BE2C (cell line): ENCODE results near the gene BAHD1.

Experiments
- DNase-seq: peaks from one replicate; pipeline ENCODE4 v3.0.0-alpha.2; 2020
- H3K27me3 ChIP-seq: fragments of 250-450 bp; sonication (Bioruptor Pico); 2 replicates; pipeline ENCODE4 v1.5.1; 2020; ENCODE audit warnings: mild to moderate bottlenecking
- H3K36me3 ChIP-seq: fragments of 250-450 bp; sonication (Bioruptor Pico); 2 replicates; pipeline ENCODE4 v1.5.1; 2020; ENCODE audit warnings: mild to moderate bottlenecking
- H3K4me1 ChIP-seq: fragments of 250-450 bp; sonication (Bioruptor Pico); 2 replicates; pipeline ENCODE4 v1.5.1; 2020
- H3K4me3 ChIP-seq: 2 replicates; pipeline ENCODE4 v1.5.1; 2011; ENCODE audit warnings: low read depth, low read length
- H3K9me3 ChIP-seq: fragments of 250-450 bp; sonication (Bioruptor Pico); 2 replicates; pipeline ENCODE4 v1.5.1; 2020
- CTCF ChIP-seq: IDR thresholded peaks from 2 replicates; pipeline ENCODE4 v1.5.1; 2012; ENCODE audit warnings: mild to moderate bottlenecking, low read depth, low read length

The BAHD1 gene

DNA sequence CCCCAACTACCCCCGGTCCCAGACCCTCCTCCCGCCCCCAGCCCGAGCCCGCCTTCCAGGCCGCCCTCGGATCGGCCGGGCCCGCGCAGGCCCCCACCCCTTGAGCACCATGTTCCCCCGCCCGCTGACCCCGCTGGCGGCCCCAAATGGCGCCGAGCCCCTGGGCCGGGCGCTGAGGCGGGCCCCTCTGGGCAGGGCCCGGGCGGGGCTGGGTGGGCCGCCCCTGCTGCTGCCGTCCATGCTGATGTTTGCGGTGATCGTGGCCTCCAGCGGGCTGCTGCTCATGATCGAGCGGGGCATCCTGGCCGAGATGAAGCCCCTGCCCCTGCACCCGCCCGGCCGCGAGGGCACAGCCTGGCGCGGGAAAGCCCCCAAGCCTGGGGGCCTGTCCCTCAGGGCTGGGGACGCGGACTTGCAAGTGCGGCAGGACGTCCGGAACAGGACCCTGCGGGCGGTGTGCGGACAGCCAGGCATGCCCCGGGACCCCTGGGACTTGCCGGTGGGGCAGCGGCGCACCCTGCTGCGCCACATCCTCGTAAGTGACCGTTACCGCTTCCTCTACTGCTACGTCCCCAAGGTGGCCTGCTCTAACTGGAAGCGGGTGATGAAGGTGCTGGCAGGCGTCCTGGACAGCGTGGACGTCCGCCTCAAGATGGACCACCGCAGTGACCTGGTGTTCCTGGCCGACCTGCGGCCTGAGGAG, 30.5 kb downstream of the BAHD1 start:
- Histone ChIP-seq H3K4me3 (peak overlapping the region; percentile 88), H3K9me3 (no peaks in the 10 kb centered on the region), H3K4me1 (no peaks in the 10 kb centered on the region; the same call in 1 of the 2 replicates), H3K27me3 (no peaks in the 10 kb centered on the region), H3K36me3 (peaks cover 3% of the 10 kb centered on the region; the same call in 1 of the 2 replicates)
- DNase-seq = peak; percentile 39
- no peak for TF ChIP-seq CTCF

GRCh38 chr15:40471808-40472150, 31.0 kb downstream of the BAHD1 start:
- TF ChIP-seq CTCF = no peak
- peaks cover 3% of the 10 kb centered on the region; the same call in 1 of the 2 replicates for H3K36me3 ChIP-seq
- H3K9me3 ChIP-seq = no peaks in the 10 kb centered on the region
- no peaks in the 10 kb centered on the region for H3K27me3 ChIP-seq
- H3K4me1 ChIP-seq = no peaks in the 10 kb centered on the region; the same call in 1 of the 2 replicates
- no peak for DNase-seq
- H3K4me3 ChIP-seq = peak overlapping the region; percentile 88

DNA sequence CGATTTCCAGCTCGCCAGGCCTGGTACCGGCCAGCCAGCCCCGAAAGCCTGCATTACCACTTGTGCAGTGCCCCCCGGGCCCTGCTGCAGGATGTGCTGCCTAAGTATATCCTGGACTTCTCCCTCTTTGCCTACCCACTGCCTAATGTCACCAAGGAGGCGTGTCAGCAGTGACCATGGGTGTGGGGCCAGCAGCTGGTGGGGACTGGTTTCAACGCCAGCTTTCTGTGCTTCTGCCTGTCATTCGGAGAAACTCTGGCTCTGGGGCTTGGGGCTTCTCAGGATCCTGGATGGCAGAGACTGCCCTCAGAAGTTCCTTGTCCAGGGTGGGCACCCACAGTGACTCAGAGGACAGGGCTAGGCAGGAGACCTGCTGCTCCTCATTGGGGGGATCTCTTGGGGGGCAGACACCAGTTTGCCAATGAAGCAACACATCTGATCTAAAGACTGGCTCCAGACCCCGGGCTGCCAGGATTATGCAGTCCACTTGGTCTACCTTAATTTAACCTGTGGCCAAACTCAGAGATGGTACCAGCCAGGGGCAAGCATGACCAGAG, 31.5 kb downstream of the BAHD1 start:
- Histone ChIP-seq H3K4me1 (no peaks in the 10 kb centered on the region; the same call in 1 of the 2 replicates), H3K27me3 (no peaks in the 10 kb centered on the region), H3K4me3 (peak overlapping the region; percentile 88), H3K36me3 (no peaks in the 10 kb centered on the region; the same call in 1 of the 2 replicates), H3K9me3 (no peaks in the 10 kb centered on the region)
- no peak for DNase-seq
- TF ChIP-seq CTCF = no peak

GRCh38 chr15:40474581-40474980, 33.8 kb downstream of the BAHD1 start:
- no peaks in the 10 kb centered on the region for H3K36me3 ChIP-seq
- DNase-seq = no peak
- H3K9me3 ChIP-seq = no peaks in the 10 kb centered on the region
- H3K4me3 ChIP-seq = no peak overlapping the region
- TF ChIP-seq CTCF = no peak
- no peaks in the 10 kb centered on the region; the same call in 1 of the 2 replicates for H3K4me1 ChIP-seq
- no peaks in the 10 kb centered on the region for H3K27me3 ChIP-seq

- no peak for TF ChIP-seq CTCF
Measured at GRCh38 chr15:40477642-40478327, 37.0 kb downstream of the BAHD1 start.

DNA sequence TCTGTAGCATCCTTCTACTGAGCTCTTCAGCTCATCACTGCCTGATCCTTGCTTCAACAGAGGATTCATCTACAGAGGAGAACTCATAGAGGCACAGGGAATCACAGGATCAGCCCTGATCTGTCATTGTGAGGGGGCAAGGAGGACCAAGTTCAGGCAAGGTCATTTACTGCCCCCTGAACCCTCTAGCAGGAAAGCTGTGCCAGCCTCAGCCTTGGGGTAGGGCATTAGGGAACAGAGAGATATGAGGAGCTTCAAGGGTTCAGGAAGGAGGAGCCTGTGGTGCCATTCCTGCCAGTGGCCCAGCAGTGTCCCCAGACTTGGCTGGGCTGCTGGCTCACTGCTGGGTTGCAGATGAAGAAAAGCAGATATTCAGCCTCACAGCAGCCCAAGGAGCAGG, 38.3 kb downstream of the BAHD1 start:
- TF ChIP-seq CTCF = no peak
- no peak for DNase-seq
- H3K4me1 ChIP-seq = no peaks in the 10 kb centered on the region
- no peaks in the 10 kb centered on the region for H3K36me3 ChIP-seq
- H3K9me3 ChIP-seq = no peaks in the 10 kb centered on the region
- no peak overlapping the region for H3K4me3 ChIP-seq
- no peaks in the 10 kb centered on the region for H3K27me3 ChIP-seq

More at GRCh38 chr15:40477642-40478327, 37.0 kb downstream of the BAHD1 start:
- no peaks in the 10 kb centered on the region for H3K27me3 ChIP-seq
- no peaks in the 10 kb centered on the region for H3K36me3 ChIP-seq
- no peak overlapping the region for H3K4me3 ChIP-seq
- no peaks in the 10 kb centered on the region for H3K9me3 ChIP-seq
- no peak for DNase-seq
- H3K4me1 ChIP-seq = no peaks in the 10 kb centered on the region
